ENCODE data around the gene SMIM43. TPM values are rescaled to one million over a fixed set of nuclear protein-coding genes. Genes with fewer than 3 reads are reported as not detected.

The SMIM43 gene
- total RNA-seq, 1 donor: 0.43 TPM

DNA sequence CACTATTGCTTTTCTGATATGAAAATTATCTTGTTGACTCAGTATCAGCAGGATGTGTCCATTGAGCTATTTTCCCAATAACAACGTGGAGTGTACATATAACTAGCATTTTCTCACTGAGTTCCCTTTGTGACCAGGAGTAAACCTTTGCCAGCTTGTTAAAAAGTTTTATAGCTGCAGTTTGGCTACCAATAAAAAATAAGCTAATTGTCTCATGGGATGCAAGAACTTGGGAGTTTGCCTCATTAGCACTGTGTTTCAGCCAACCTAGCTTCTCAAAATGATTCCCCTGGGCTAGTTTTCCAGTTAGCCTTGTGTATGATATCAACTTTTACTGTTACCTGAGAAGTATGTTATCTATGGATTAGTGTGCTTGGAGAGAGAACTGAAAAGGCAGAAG lies 43.3 kb downstream of the SMIM43 start:
- TF ChIP-seq, protein P1, sequence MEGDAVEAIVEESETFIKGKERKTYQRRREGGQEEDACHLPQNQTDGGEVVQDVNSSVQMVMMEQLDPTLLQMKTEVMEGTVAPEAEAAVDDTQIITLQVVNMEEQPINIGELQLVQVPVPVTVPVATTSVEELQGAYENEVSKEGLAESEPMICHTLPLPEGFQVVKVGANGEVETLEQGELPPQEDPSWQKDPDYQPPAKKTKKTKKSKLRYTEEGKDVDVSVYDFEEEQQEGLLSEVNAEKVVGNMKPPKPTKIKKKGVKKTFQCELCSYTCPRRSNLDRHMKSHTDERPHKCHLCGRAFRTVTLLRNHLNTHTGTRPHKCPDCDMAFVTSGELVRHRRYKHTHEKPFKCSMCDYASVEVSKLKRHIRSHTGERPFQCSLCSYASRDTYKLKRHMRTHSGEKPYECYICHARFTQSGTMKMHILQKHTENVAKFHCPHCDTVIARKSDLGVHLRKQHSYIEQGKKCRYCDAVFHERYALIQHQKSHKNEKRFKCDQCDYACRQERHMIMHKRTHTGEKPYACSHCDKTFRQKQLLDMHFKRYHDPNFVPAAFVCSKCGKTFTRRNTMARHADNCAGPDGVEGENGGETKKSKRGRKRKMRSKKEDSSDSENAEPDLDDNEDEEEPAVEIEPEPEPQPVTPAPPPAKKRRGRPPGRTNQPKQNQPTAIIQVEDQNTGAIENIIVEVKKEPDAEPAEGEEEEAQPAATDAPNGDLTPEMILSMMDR (IDR thresholded peaks at IDR 0.05; ENCODE audit: insufficient read depth, low read depth, low read length): no peak
- DNase-seq (ENCODE audit: low read depth): no peak
- H3K4me3 ChIP-seq (ENCODE audit: low read depth, low read length): no peak overlapping the region

DNA sequence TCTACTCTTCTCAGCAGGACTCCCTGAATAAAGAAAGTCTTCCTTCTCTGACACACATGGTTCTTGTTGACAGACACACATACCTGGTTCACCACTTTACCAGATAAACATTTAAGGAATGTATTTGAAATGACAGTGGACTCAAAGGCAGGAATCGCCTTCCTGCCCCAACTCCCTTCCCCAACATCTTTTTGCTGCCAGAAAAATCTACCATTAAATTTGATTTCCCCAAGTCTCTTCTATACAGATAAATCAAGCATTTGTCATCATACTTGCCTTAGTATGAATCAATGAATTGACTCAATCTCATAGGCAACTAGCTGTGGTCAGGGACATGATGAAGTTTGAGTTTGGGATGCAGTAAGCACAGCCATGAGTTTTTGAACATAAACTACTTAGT lies 44.9 kb downstream of the SMIM43 start:
- no peak for DNase-seq (ENCODE audit: low read depth)
- TF ChIP-seq, protein P1 (IDR thresholded peaks at IDR 0.05; ENCODE audit: insufficient read depth, low read depth, low read length): no peak

DNA sequence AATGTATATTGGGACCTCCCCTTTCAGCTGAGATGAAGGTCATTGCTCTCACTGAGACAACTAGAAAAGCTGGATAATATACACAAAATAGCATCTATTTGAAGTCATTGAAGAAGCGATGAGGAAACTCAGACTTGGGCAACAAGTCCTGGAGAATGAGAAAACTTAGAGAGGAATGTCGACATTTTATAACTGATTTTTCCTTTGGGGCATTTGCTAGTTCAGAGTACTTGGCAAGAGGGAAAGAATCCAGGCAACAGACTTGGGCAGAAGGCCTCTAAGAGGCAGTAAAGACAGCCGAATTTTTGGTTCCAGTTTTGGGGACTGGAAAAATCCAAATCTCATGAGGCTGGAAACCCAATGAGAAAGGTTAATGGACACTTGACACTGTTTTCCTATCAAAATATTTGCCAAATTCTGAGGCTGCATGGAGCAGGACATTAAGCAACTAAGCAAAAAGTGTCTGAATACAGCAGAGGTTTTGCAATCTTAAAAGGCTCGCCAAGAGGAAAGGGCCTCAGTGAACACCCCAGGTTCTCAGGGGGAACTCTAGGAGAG lies 47.2 kb downstream of the SMIM43 start:
- DNase-seq (ENCODE audit: low read depth): peak; percentile 73
- H3K4me3 ChIP-seq (ENCODE audit: low read depth, low read length): no peak overlapping the region
- TF ChIP-seq, protein P1 (IDR thresholded peaks at IDR 0.05; ENCODE audit: insufficient read depth, low read depth, low read length): no peak

More for the DNA sequence above, 44.9 kb downstream of the SMIM43 start:
- no peak overlapping the region for H3K4me3 ChIP-seq (ENCODE audit: low read depth, low read length)

DNA sequence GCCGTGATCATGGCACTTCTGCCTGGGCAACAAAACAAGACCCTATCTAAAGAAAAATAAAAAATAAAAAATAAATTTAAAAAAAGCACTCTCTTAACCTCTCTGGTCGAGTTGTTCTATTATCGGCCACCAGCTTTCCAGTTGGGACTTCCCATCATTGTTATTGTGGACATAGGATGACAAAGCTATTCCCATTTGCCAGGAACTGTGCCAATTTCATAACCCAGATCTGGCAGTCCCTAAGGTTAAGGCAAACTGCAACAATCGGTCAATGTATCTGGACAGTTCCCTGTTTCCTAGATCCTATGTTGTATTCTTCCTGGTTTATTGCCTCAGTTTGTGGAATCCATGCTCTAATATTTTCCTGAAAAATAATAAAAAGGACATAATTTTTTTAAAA lies 50.4 kb downstream of the SMIM43 start:
- no peak for DNase-seq (ENCODE audit: low read depth)
- H3K4me3 ChIP-seq (ENCODE audit: low read depth, low read length): no peak overlapping the region
- TF ChIP-seq, protein P1 (IDR thresholded peaks at IDR 0.05; ENCODE audit: insufficient read depth, low read depth, low read length): no peak

DNA sequence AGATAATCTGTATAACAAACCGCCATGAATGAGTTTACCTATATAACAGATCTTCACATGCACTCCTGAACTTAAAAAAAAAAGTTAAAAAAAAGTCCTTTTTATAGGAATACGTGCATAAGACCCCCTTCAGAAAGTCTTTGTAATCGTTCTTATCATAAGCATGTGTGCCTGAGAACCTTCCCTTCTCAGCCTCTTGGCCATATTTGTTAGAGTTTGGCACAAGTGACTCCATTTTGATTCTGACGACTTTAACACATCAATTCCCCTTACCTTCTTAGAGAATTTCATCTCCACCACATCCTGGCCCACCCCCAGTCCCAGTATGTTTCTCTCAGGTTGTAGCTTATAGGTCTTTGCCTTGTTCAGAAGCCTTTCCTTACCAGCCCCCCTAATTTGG lies 52.2 kb downstream of the SMIM43 start:
- no peak for DNase-seq (ENCODE audit: low read depth)
- TF ChIP-seq, protein P1 (IDR thresholded peaks at IDR 0.05; ENCODE audit: insufficient read depth, low read depth, low read length): no peak
- H3K4me3 ChIP-seq (ENCODE audit: low read depth, low read length): no peak overlapping the region

DNA sequence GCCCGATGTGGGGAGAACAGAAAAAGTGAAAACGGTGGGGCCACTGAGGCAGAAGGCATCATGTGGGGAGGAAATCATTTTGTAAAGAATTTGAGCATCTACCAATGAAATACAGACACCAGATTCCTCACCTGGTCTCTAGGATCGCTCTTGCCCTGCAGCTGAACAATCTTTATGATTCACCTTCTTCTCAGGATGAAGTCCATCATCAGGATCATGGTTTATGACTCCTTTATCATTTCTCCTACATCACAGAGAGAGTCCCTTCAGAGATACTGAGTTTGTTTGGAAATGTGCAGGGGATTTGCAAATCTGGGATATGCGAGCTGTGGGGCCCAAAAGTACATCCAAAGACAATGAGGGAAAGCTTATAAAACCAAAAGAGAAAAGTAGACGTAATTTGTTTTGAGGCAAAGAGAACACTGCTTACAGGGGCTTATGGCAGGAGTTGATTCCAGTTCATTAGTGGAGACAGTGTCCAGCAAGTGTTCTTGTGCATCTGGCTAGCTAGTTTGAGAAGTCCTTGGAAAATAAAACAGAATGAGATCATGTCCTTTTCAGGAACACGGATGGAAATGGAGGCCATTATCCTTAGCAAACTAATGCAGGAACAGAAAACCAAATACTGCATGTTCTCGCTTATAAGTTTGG lies 52.8 kb downstream of the SMIM43 start:
- peak overlapping the region; percentile 24 for H3K4me3 ChIP-seq (ENCODE audit: low read depth, low read length)

More for the DNA sequence above, 52.8 kb downstream of the SMIM43 start:
- no peak for DNase-seq (ENCODE audit: low read depth)
- TF ChIP-seq, protein P1 (IDR thresholded peaks at IDR 0.05; ENCODE audit: insufficient read depth, low read depth, low read length): no peak

Measured in fibroblast of villous mesenchyme (primary cell).